Astrocyte (in vitro differentiated cells and primary cell): Measurements from ENCODE around the gene C1orf116. TPM values are rescaled to one million over a fixed set of nuclear protein-coding genes. Genes with fewer than 3 reads are reported as not detected.

ENCODE experiments used
- DNase-seq: peaks from one replicate; pipeline ENCODE4 v3.0.0-alpha.2; 2010; ENCODE audit warnings: low read depth
- FAIRE-seq: peaks from 2 replicates; lab custom pipeline; 2011; peaks lifted over from hg19 to GRCh38; lab: Jason Lieb, UNC
- H2AFZ ChIP-seq: 2 replicates; pipeline ENCODE4 v1.6.0; 2012; ENCODE audit warnings: low read depth, low read length, inconsistent platforms
- H3K27ac ChIP-seq: 2 replicates; pipeline ENCODE4 v1.5.1; 2011; ENCODE audit warnings: low read depth, low read length, inconsistent platforms
- H3K27me3 ChIP-seq: 2 replicates; pipeline ENCODE4 v1.6.0; 2011; ENCODE audit warnings: low read length, inconsistent platforms; ENCODE audit not compliant: insufficient read depth
- H3K36me3 ChIP-seq: 2 replicates; pipeline ENCODE4 v1.5.1; 2011; ENCODE audit warnings: low read length, inconsistent platforms; ENCODE audit not compliant: insufficient read depth
- H3K4me1 ChIP-seq: 2 replicates; pipeline ENCODE4 v1.5.1; 2011; ENCODE audit warnings: low read length, inconsistent platforms; ENCODE audit not compliant: insufficient read depth
- H3K4me2 ChIP-seq: 2 replicates; pipeline ENCODE4 v1.6.0; 2012; ENCODE audit warnings: low read length, inconsistent platforms
- H3K4me3 ChIP-seq: 2 replicates; pipeline ENCODE4 v1.5.1; 2011; ENCODE audit warnings: low read depth, mild to moderate bottlenecking, low read length, inconsistent platforms; ENCODE audit not compliant: insufficient read depth
- H3K79me2 ChIP-seq: 2 replicates; pipeline ENCODE4 v1.6.0; 2012; ENCODE audit warnings: mild to moderate bottlenecking, low read length, inconsistent platforms; ENCODE audit not compliant: insufficient read depth
- H3K9ac ChIP-seq: 2 replicates; pipeline ENCODE4 v1.6.0; 2012; ENCODE audit warnings: mild to moderate bottlenecking, low read length, inconsistent platforms
- H3K9me3 ChIP-seq: 2 replicates; pipeline ENCODE4 v1.5.1; 2012; ENCODE audit warnings: low read depth, mild to moderate bottlenecking, low read length, inconsistent platforms; ENCODE audit not compliant: insufficient read depth
- H4K20me1 ChIP-seq: 2 replicates; pipeline ENCODE4 v1.6.0; 2012; ENCODE audit warnings: low read length, inconsistent platforms; ENCODE audit not compliant: insufficient read depth
- H3K27ac Mint-ChIP-seq: one replicate; pipeline ENCODE4 v1.8.0; 2021; ENCODE audit warnings: mild to moderate bottlenecking, mixed read lengths; ENCODE audit not compliant: unreplicated experiment
- H3K27me3 Mint-ChIP-seq: one replicate; pipeline ENCODE4 v1.8.0; 2021; ENCODE audit warnings: low read depth, mixed read lengths; ENCODE audit not compliant: unreplicated experiment
- H3K36me3 Mint-ChIP-seq: one replicate; pipeline ENCODE4 v1.8.0; 2021; ENCODE audit warnings: low read depth, mixed read lengths; ENCODE audit not compliant: unreplicated experiment
- H3K4me1 Mint-ChIP-seq: one replicate; pipeline ENCODE4 v1.8.0; 2021; ENCODE audit warnings: low read depth, mixed read lengths; ENCODE audit not compliant: unreplicated experiment
- H3K4me3 Mint-ChIP-seq: one replicate; pipeline ENCODE4 v1.8.0; 2021; ENCODE audit warnings: mild to moderate bottlenecking, moderate library complexity, mixed read lengths; ENCODE audit not compliant: unreplicated experiment
- H3K9me3 Mint-ChIP-seq: one replicate; pipeline ENCODE4 v1.8.0; 2021; ENCODE audit warnings: mild to moderate bottlenecking, mixed read lengths; ENCODE audit not compliant: unreplicated experiment
- CTCF ChIP-seq: IDR thresholded peaks from 2 replicates; pipeline ENCODE4 v1.5.1; 2011; ENCODE audit warnings: low read depth, mild to moderate bottlenecking, inconsistent platforms, low read length, moderate library complexity; ENCODE audit not compliant: insufficient read depth
- EZH2 ChIP-seq: IDR thresholded peaks from 2 replicates; pipeline ENCODE4 v1.6.1; 2012; ENCODE audit warnings: mild to moderate bottlenecking, low read length, inconsistent platforms; ENCODE audit not compliant: insufficient read depth
- total RNA-seq: library from RNA; stranded (reverse); gene quantifications from 2 replicates; pipeline ENCODE4 v1.2.1, GENCODE V29; 2021

C1orf116 gene
- total RNA-seq, 1 donor from 2014 or later = 0.86 TPM

GRCh38 chr1:207062058-207062457 is 29.5 kb upstream of the C1orf116 start:
- H2AFZ ChIP-seq = no peak overlapping the region
- H3K27ac Mint-ChIP-seq = no peak overlapping the region
- H4K20me1 ChIP-seq = no peaks in the 10 kb centered on the region
- peaks cover 24% of the 10 kb centered on the region for H3K36me3 Mint-ChIP-seq
- H3K4me3 ChIP-seq = no peak overlapping the region
- H3K9ac ChIP-seq = no peak overlapping the region
- no peaks in the 10 kb centered on the region for H3K27me3 ChIP-seq
- TF ChIP-seq CTCF = no peak
- no peak for TF ChIP-seq EZH2
- no peaks in the 10 kb centered on the region for H3K36me3 ChIP-seq
- H3K4me3 Mint-ChIP-seq = no peak overlapping the region
- no peak overlapping the region for H3K27ac ChIP-seq
- H3K79me2 ChIP-seq = no peaks in the 10 kb centered on the region
- H3K4me1 ChIP-seq = no peaks in the 10 kb centered on the region
- H3K4me2 ChIP-seq = no peak overlapping the region
- H3K27me3 Mint-ChIP-seq = no peaks in the 10 kb centered on the region
- no peaks in the 10 kb centered on the region for H3K9me3 ChIP-seq
- FAIRE-seq (no peak), DNase-seq (no peak)
- no peaks in the 10 kb centered on the region for H3K4me1 Mint-ChIP-seq
- H3K9me3 Mint-ChIP-seq = no peaks in the 10 kb centered on the region

- no peak overlapping the region for H3K27ac Mint-ChIP-seq
- H3K4me2 ChIP-seq = no peak overlapping the region
- H4K20me1 ChIP-seq = no peaks in the 10 kb centered on the region
- no peaks in the 10 kb centered on the region for H3K4me1 ChIP-seq
- no peaks in the 10 kb centered on the region for H3K27me3 ChIP-seq
- FAIRE-seq (no peak), DNase-seq (no peak)
- H3K27me3 Mint-ChIP-seq = no peaks in the 10 kb centered on the region
- no peak overlapping the region for H3K9ac ChIP-seq
- no peak overlapping the region for H3K4me3 ChIP-seq
- H3K27ac ChIP-seq = no peak overlapping the region
- no peaks in the 10 kb centered on the region for H3K36me3 ChIP-seq
- no peak overlapping the region for H2AFZ ChIP-seq
- H3K36me3 Mint-ChIP-seq = peaks cover 22% of the 10 kb centered on the region
- H3K9me3 Mint-ChIP-seq = no peaks in the 10 kb centered on the region
- no peaks in the 10 kb centered on the region for H3K4me1 Mint-ChIP-seq
- TF ChIP-seq CTCF (no peak), EZH2 (no peak)
- H3K4me3 Mint-ChIP-seq = no peak overlapping the region
- no peaks in the 10 kb centered on the region for H3K79me2 ChIP-seq
- no peaks in the 10 kb centered on the region for H3K9me3 ChIP-seq
Measured at GRCh38 chr1:207060596-207060995, 28.0 kb upstream of the C1orf116 start.

GRCh38 chr1:207059881-207060280 is 27.3 kb upstream of the C1orf116 start:
- no peaks in the 10 kb centered on the region for H3K4me1 Mint-ChIP-seq

More at GRCh38 chr1:207059881-207060280, 27.3 kb upstream of the C1orf116 start:
- no peak overlapping the region for H3K27ac ChIP-seq
- TF ChIP-seq CTCF (no peak), EZH2 (no peak)
- H3K36me3 ChIP-seq = no peaks in the 10 kb centered on the region
- Mint-ChIP-seq H3K9me3 (no peaks in the 10 kb centered on the region), H3K27me3 (no peaks in the 10 kb centered on the region), H3K4me3 (no peak overlapping the region), H3K27ac (no peak overlapping the region), H3K36me3 (peaks cover 20% of the 10 kb centered on the region)
- no peaks in the 10 kb centered on the region for H3K27me3 ChIP-seq
- no peak overlapping the region for H3K9ac ChIP-seq
- H3K4me2 ChIP-seq = no peak overlapping the region
- H4K20me1 ChIP-seq = no peaks in the 10 kb centered on the region
- H3K9me3 ChIP-seq = no peaks in the 10 kb centered on the region
- H3K4me3 ChIP-seq = no peak overlapping the region
- DNase-seq (no peak), FAIRE-seq (no peak)
- H3K4me1 ChIP-seq = no peaks in the 10 kb centered on the region
- H2AFZ ChIP-seq = no peak overlapping the region
- no peaks in the 10 kb centered on the region for H3K79me2 ChIP-seq
